ENCODE measurements around the gene RFX3. TPM values are rescaled to one million over a fixed set of nuclear protein-coding genes. Genes with fewer than 3 reads are reported as not detected.

Gene RFX3
- total and polyA plus RNA-seq, 12 donors: 1.4 to 14.2 (median 5.5) TPM

DNA sequence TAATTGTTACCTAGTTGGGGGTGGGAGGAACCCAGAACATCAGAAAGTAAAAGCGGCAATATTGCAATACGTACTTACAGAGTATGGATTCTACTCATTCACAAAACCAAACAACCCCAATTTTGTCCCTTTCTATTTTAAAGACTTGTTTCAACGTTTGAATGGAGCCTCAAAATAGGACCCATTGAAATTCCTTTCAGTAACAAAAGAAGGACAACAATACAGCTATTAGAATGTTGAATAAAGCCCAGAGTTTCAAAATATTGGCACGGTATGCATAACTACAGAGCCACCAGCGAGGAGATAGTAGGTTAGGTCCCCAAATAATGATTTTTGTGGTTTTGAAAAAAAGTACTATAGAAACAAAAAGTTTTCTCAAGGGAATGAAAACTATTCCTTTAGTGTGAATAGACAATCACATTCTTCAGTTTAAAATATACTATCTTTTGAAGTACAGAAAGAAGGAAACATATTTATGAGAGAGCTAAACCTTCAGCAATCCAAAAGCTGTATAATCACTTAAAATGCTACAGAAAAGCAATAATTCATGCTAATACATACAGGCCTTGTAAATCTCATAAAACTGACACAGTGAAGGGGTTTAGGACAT is 235.5 kb downstream of the RFX3 start:
- TF ChIP-seq POLR2A (IDR thresholded peaks at IDR 0.05): no peak
- TF ChIP-seq, protein P1, sequence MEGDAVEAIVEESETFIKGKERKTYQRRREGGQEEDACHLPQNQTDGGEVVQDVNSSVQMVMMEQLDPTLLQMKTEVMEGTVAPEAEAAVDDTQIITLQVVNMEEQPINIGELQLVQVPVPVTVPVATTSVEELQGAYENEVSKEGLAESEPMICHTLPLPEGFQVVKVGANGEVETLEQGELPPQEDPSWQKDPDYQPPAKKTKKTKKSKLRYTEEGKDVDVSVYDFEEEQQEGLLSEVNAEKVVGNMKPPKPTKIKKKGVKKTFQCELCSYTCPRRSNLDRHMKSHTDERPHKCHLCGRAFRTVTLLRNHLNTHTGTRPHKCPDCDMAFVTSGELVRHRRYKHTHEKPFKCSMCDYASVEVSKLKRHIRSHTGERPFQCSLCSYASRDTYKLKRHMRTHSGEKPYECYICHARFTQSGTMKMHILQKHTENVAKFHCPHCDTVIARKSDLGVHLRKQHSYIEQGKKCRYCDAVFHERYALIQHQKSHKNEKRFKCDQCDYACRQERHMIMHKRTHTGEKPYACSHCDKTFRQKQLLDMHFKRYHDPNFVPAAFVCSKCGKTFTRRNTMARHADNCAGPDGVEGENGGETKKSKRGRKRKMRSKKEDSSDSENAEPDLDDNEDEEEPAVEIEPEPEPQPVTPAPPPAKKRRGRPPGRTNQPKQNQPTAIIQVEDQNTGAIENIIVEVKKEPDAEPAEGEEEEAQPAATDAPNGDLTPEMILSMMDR (IDR thresholded peaks at IDR 0.05): no peak
- no peak overlapping the region for H3K4me3 ChIP-seq
- DNase-seq: no peak
- no peaks in the 10 kb centered on the region for H3K9me3 ChIP-seq (replicated peaks in 1 of 3)
- WGBS, 4 donors: 80 to 83% (median 82%) methylated on average over 5 of the region's 5 CpGs
- H3K4me1 ChIP-seq (replicated peaks in 1 of 2): no peaks in the 10 kb centered on the region
- no peaks in the 10 kb centered on the region for H3K36me3 ChIP-seq (replicated peaks in 1 of 2)
- H3K27me3 ChIP-seq: no peaks in the 10 kb centered on the region
- intact Hi-C loops (cut with DNase I): no loop called here
- H3K27ac ChIP-seq: no peak overlapping the region

GRCh38 chr9:3288686-3289085 is 237.1 kb downstream of the RFX3 start:
- TF ChIP-seq, protein P1 (IDR thresholded peaks at IDR 0.05): no peak
- TF ChIP-seq POLR2A (IDR thresholded peaks at IDR 0.05): no peak
- no peak overlapping the region for H3K4me3 ChIP-seq

DNA sequence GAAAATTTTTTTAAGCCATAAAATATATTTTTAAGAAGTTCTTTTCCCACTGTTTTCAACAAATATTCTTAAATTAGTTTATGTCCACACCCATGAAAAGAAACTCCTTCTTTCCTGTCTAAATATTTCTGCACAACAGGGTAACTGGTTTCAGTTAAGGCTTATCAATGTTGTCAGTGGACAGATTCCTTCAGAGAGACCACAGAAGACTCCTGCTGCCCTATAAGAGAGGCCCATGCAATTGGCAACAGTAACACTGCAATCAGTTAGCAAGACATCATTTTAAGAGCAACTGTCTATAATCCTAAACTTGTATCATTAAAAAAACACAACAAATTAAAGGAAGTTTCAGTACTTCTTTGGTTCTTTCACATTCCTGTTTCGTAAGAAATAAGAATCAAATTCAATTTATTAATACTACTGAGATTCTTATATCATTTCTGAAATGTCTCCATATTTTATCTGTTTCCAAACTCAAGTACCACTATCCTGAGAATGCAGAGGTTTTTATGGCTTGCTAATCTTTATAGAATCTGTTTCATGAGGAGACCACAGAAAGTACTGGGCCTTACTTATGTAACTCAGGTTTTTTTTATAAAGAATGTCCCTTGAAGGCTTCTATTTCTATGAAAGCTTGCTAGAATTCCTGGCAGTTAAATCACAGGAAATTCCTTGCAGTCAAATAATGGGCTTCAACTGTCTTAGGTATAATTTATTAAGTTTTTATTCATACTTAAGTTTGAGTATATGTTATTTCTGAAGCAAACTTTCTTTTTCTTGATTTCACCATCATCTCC is 240.2 kb downstream of the RFX3 start:
- no peaks in the 10 kb centered on the region for H3K36me3 ChIP-seq (replicated peaks in 1 of 2)
- no peak overlapping the region for H3K27ac ChIP-seq
- no peak overlapping the region for H3K4me3 ChIP-seq
- no peaks in the 10 kb centered on the region for H3K27me3 ChIP-seq
- intact Hi-C loops (cut with DNase I): no loop called here
- no peaks in the 10 kb centered on the region for H3K4me1 ChIP-seq (replicated peaks in 1 of 2)
- H3K9me3 ChIP-seq (replicated peaks in 1 of 3): no peaks in the 10 kb centered on the region
- TF ChIP-seq, protein P1 (IDR thresholded peaks at IDR 0.05): no peak
- no peak for TF ChIP-seq POLR2A (IDR thresholded peaks at IDR 0.05)
- 92 to 96% (median 94%) methylated on average over 1 of the region's 1 CpG for WGBS, 4 donors
- no peak for DNase-seq

More at GRCh38 chr9:3288686-3289085, 237.1 kb downstream of the RFX3 start:
- intact Hi-C loops (cut with DNase I): no loop called here
- no peak overlapping the region for H3K27ac ChIP-seq
- no peaks in the 10 kb centered on the region for H3K27me3 ChIP-seq
- no peaks in the 10 kb centered on the region for H3K9me3 ChIP-seq (replicated peaks in 1 of 3)
- no peaks in the 10 kb centered on the region for H3K4me1 ChIP-seq (replicated peaks in 1 of 2)
- H3K36me3 ChIP-seq (replicated peaks in 1 of 2): no peaks in the 10 kb centered on the region
- DNase-seq: no peak

DNA sequence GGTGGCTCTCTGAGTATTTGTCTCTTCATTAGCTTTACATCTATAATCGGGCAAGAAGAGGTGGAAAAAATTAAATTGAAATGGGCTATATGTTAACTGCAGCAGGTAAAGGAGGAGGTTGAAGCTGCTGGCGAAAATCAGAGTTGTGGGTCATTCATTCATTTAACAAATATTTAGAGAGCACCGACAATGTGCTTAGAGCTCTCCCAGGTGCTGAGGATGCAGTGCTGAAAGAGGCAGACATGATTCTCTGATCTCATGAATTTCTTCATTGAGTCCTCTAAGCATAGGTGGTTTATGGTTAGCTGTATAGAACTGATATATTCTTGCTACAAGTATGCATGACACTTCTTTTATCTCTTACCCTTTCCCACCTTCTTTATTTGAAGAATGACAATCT is 243.4 kb downstream of the RFX3 start:
- Histone ChIP-seq H3K4me3 (no peak overlapping the region), H3K36me3 (replicated peaks in 1 of 2) (no peaks in the 10 kb centered on the region), H3K4me1 (replicated peaks in 1 of 2) (no peaks in the 10 kb centered on the region), H3K9me3 (replicated peaks in 1 of 3) (no peaks in the 10 kb centered on the region), H3K27me3 (no peaks in the 10 kb centered on the region), H3K27ac (no peak overlapping the region)
- 89 to 98% (median 95%) methylated on average over 3 of the region's 3 CpGs for WGBS, 4 donors
- TF ChIP-seq, protein P1 (IDR thresholded peaks at IDR 0.05): no peak
- no peak for TF ChIP-seq POLR2A (IDR thresholded peaks at IDR 0.05)
- intact Hi-C loops (cut with DNase I): no loop called here
- no peak for DNase-seq

Measured in adrenal gland (tissue), 12 donors.